SH-SY5Y (cell line): ENCODE measurements around the gene SRPX.

ENCODE experiments used
- GATA2 ChIP-seq: IDR thresholded peaks from 2 replicates; pipeline ENCODE4 v1.6.1; 2011; ENCODE audit warnings: mild to moderate bottlenecking, low read depth, low read length
- GATA3 ChIP-seq: IDR thresholded peaks from 2 replicates; pipeline ENCODE4 v1.6.1; 2011; ENCODE audit warnings: low read depth, mild to moderate bottlenecking, low read length, moderate library complexity

SRPX gene

GRCh38 chrX:38178396-38178795, 42.3 kb downstream of the SRPX start:
- TF ChIP-seq GATA2: no peak
- TF ChIP-seq GATA3: no peak

- TF ChIP-seq GATA3 (no peak), GATA2 (no peak)
These were observed 45.5 kb downstream of the SRPX start for GRCh38 chrX:38175139-38175538.

DNA sequence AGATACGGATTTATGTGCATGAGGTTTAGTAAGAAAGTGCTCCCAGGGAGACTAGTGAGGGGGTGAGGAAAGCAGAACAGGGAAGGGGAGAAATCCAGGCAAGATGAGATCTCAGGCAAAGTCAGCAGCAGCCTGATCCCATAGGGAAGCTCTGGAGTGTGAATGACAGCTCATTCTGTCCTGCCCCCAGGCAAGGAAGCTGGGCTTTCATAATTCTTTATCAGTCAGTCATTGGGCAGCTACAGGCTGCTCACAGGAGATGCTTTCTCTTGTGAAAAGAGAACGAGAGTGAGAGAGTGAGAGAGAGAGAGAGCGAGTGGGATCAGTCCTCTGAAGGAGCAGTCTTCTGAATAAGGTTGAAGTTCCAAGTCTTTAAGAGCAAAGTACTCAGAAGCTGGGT, 48.1 kb downstream of the SRPX start:
- no peak for TF ChIP-seq GATA3
- no peak for TF ChIP-seq GATA2

- TF ChIP-seq GATA2 (no peak), GATA3 (no peak)
These were observed 50.1 kb downstream of the SRPX start for GRCh38 chrX:38170556-38170955.

GRCh38 chrX:38166478-38167083, 54.1 kb downstream of the SRPX start:
- TF ChIP-seq GATA2 (no peak), GATA3 (no peak)

DNA sequence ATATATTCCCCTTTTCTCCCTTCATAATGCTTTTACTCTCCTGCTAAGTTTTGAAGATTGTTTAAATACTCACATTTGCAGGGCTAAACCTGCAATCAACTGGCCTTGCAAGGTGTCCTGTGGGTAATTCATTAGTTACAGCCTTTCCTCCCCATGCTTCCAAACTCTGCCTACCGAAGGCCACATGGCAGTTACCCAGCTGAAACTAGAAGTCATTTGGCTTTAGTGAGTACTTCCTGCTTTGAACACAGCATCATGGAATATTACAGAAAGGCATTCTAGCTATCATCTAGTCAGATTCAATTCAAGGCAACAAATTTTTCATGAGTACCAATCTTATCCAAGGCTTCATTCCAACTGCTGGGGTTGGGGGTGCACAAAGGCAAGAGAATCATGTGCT, 55.6 kb downstream of the SRPX start:
- no peak for TF ChIP-seq GATA3
- TF ChIP-seq GATA2: no peak

DNA sequence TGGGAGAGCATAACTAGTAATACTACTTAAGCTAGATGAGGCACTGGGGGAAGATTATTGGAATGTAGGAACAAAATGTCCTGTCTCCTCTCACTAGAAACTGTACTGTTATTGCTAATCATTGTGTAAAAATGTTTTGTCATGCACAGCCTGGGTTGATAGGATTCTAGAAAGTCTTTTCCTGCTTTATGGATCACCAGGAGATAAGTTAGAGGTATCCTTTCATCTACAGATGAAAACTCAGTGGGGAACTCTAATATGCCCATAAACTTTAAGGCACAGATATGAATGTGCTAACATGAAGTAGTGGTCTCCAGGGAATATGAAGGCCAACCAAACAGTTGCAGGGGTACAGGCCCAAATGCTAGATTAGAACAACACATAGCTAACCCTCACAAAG, 57.5 kb downstream of the SRPX start:
- TF ChIP-seq GATA2 (no peak), GATA3 (no peak)

GRCh38 chrX:38156838-38157237, 63.8 kb downstream of the SRPX start:
- TF ChIP-seq GATA2: no peak
- TF ChIP-seq GATA3: no peak

- no peak for TF ChIP-seq GATA3
- no peak for TF ChIP-seq GATA2
These were observed 65.9 kb downstream of the SRPX start for GRCh38 chrX:38154818-38155217.

- TF ChIP-seq GATA2 (no peak), GATA3 (no peak)
These were observed 66.3 kb downstream of the SRPX start for GRCh38 chrX:38154340-38154739.

DNA sequence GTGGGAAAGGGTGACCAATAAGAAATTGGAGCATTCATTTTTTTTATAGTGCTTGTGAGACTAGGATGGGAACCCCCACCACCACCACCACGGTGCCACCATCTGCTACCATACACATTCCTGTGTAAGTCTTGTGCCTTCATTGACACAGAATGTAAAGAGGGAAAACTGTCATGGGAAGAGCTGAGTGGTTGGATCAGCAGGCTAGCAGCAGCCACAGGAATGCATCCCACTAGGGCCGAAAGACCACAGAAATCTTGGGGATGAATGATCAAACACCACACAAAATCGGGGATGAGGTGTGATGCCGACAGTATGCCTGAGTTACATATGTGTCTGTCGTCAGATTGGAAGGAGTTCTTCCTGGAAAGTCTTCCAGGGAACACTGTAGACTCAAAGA, 69.2 kb downstream of the SRPX start:
- TF ChIP-seq GATA2 (no peak), GATA3 (no peak)

DNA sequence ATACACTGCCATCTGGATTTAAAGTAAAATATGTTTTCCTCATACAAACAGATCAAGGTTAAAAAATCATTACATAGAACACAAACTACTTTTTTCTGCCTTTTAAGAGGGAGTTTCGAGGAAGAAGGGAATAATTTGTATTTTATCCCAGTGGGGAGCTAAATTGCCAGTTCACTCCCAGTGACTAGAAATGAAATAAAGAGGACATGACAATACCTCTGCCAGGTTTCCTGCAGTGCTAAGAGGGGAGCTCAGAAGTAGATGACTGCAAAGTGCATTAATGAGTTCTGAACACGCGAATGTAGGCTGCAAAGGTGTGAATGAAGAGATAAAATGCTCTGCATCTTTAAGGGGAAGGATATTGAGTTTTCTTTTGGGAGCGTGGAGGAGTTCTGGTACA, 69.7 kb downstream of the SRPX start:
- TF ChIP-seq GATA2 (no peak), GATA3 (no peak)

DNA sequence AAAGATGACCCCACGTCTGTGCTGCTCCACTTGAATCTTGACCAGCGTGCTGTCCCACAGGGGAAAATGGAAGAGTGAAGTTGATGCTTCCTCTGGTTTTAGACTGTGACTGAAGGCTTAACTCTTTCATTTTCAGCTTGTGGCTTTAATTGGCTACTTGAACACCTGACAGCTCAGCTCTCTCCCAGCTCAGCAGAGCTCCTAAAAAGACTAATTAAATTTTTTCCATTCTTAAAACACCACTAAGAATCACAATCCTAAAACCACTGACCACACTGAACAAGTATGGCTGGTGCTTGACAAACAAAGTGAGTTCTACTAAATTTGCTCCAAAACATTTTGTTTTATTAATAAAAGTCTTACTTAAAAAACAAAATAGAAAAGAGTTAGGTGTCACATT, 71.7 kb downstream of the SRPX start:
- TF ChIP-seq GATA3 (no peak), GATA2 (no peak)

DNA sequence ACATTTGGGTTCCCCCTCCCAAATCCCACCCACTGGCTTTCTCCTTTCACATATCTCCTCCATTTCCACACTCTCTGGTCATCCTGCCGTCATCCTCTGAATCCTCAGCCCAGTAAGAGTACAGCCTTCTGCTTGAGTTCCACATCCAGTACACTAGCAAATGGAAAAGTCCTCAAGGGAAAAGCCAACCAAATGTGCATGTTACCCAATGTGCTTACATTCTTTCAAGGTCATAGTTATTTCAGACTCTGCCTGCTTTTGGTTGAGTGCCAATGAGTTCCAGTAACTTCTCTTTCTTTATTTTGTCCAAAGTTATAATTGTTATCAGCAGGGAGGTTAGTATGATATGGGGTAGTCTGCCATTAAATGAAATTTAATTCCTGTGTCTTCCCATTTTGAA, 78.1 kb downstream of the SRPX start:
- TF ChIP-seq GATA3: no peak
- TF ChIP-seq GATA2: no peak

- no peak for TF ChIP-seq GATA3
- TF ChIP-seq GATA2: no peak
These were observed 81.8 kb downstream of the SRPX start for GRCh38 chrX:38138900-38139299.
